ENCODE results near the gene CHAF1A. TPM values are rescaled to one million over a fixed set of nuclear protein-coding genes. Genes with fewer than 3 reads are reported as not detected.

CHAF1A gene
- total and polyA plus RNA-seq, 2 of the 8 experiments (the other 6 are each of a cell fraction or from before 2014, with no cell fraction given): 122 to 147 TPM

DNA sequence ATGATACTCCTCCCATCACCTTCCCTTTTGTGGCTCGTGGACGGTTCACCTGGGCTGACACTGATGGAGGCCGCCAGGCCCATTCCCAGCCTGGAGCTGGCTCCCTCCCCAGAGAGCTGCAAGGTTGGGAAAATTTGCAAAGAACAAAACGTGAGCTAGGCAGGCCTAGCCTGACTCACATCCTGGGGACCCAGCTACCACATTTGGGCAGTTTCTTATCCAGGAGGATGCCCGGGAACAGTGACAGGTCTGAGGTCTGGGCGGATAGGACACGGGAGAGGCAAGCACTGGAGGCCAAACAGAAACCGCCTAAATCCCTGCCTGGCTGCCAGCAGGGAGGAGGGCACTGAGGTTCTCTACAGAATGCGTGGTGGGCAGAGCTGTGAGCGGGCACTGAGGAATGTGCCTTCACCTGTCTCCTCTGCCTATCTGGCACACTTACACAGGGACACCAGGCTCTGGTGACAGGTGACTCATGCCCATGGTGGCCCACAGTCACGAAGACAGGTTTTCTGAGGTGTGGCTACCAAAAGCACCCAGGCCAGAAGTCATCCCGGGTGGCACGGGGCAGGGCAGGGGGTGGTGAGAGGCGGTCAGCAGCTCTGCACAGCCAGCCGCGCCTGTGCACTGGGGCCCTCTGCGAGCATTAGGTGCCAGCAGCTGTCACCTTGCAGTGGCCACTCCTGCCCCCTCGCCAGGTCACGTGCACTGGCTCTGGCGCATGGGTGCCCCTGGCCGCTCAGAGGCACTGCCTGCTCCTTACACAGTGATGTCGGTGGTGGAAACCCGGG, 25.3 kb upstream of the CHAF1A start:
- Histone ChIP-seq H3K79me1 (ENCODE audit: low read depth, low read length) (peaks cover 12% of the 10 kb centered on the region), H4K8ac (ENCODE audit: extremely low read depth, insufficient read depth, low read length) (peak overlapping the region; percentile 80; the same call in 1 of the 2 replicates), H2BK5ac (ENCODE audit: low read depth, low read length) (no peak overlapping the region), H3K27me3 (replicated peaks in 1 of 4; ENCODE audit: control insufficient read depth in 3 of 4, extremely low read depth in 1 of 4, insufficient read depth in 3 of 4, low read length in 3 of 4) (no peaks in the 10 kb centered on the region), H3K36me3 (ENCODE audit: control insufficient read depth in 2 of 4, insufficient read depth in 4 of 4, low read length in 3 of 4) (no peaks in the 10 kb centered on the region), H4K20me1 (replicated peaks in 1 of 2; ENCODE audit: control insufficient read depth in 1 of 2, insufficient read depth in 2 of 2, low read length in 2 of 2) (peaks cover 15 to 42% of the 10 kb centered on the region in 2 experiments), H3K4me1 (replicated peaks in 1 of 4; ENCODE audit: control insufficient read depth in 3 of 4, insufficient read depth in 4 of 4, low read length in 3 of 4) (peaks cover 5 to 43% (median 35%) of the 10 kb centered on the region in 4 experiments), H3K4me3 (ENCODE audit: extremely low read depth in 1 of 4, insufficient read depth in 2 of 4, low read depth in 3 of 4, low read length in 4 of 4) (no peak overlapping the region), H2BK20ac (ENCODE audit: low read length) (no peak overlapping the region), H3K14ac (ENCODE audit: insufficient read length) (no peak overlapping the region), H2AFZ (ENCODE audit: low read length) (no peak overlapping the region), H2BK120ac (replicated peaks; ENCODE audit: low read depth, low read length) (no peak overlapping the region), H3K9ac (replicated peaks in 1 of 4; ENCODE audit: extremely low read depth in 1 of 4, low read depth in 3 of 4, low read length in 3 of 4) (no peak overlapping the region; a peak in 1 of 7 replicates), H3K23ac (ENCODE audit: insufficient read length) (no peak overlapping the region), H3K56ac (replicated peaks; ENCODE audit: insufficient read length, low read depth, low read length) (no peak overlapping the region), H3K9me3 (ENCODE audit: insufficient read depth in 2 of 2, low read depth in 1 of 2, low read length in 1 of 2) (no peaks in the 10 kb centered on the region), H3K18ac (ENCODE audit: extremely low read depth, low read length) (no peak overlapping the region), H2AK5ac (ENCODE audit: low read depth, low read length) (0 out of 2 replicates have a peak overlapping the region, but pooled peaks have one; percentile 6), H2BK12ac (ENCODE audit: low read depth, low read length) (no peak overlapping the region), H3K27ac (ENCODE audit: low read depth, low read length) (no peak overlapping the region), H4K5ac (ENCODE audit: insufficient read length, low read depth, low read length) (no peak overlapping the region), H3K79me2 (ENCODE audit: control insufficient read depth in 1 of 2, insufficient read depth in 2 of 2, low read length in 2 of 2) (peaks cover 0 to 43% of the 10 kb centered on the region in 2 experiments; a peak in 1 of 4 replicates), H4K91ac (replicated peaks; ENCODE audit: insufficient read length, low read length) (peak overlapping the region; percentile 34), H3K23me2 (ENCODE audit: low read depth, low read length) (no peaks in the 10 kb centered on the region), H2BK15ac (ENCODE audit: low read length) (no peak overlapping the region), H3K4ac (replicated peaks; ENCODE audit: insufficient read length, low read depth, low read length) (no peak overlapping the region), H3K4me2 (ENCODE audit: insufficient read depth in 1 of 2, low read depth in 2 of 2, low read length in 2 of 2) (no peak overlapping the region; a peak in 1 of 4 replicates)
- TF ChIP-seq TAF7 (optimal IDR thresholded peaks at IDR 0.05; ENCODE audit: borderline replicate concordance, low read depth, low read length) (no peak), TBP (IDR thresholded peaks at IDR 0.05; ENCODE audit: low read depth, low read length) (no peak), RFX5 (IDR thresholded peaks at IDR 0.05; ENCODE audit: borderline replicate concordance, low read depth, low read length) (no peak)
- DNase-seq (ENCODE audit: low read depth in 1 of 2, low spot score in 2 of 2) (no peak), FAIRE-seq (no peak)
- ChIA-PET CTCF (ENCODE audit: partially characterized antibody) (interaction anchor here (0.7 to 6.3 kb wide), 11 partner anchors 7 to 123 kb away, joined by 3 to 72 read pairs (median 6); partner anchors contain the start of genes CHAF1A and SH3GL1), POLR2A (ENCODE audit: partially characterized antibody) (interaction anchor here (0.7 to 5.8 kb wide), 13 partner anchors 9 to 49 kb away, joined by 3 to 63 read pairs (median 4); partner anchors contain the start of gene MPND)
- WGBS, 2 experiments (ENCODE audit: extremely low coverage in 1 of 2, insufficient coverage in 1 of 2, insufficient read length in 1 of 2, insufficient replicate concordance in 2 of 2, low coverage in 1 of 2, low lambda C conversion rate in 2 of 2, missing lambda C conversion rate in 1 of 2): 86% methylated on average over 22 of the region's 23 CpGs; no CpG with 5 or more reads in 1 of the 2 experiments
